ENCODE data around the gene NUB1. TPM values are rescaled to one million over a fixed set of nuclear protein-coding genes. Genes with fewer than 3 reads are reported as not detected.

The NUB1 gene
- polyA plus RNA-seq, 1 donor (not counting 4 experiments of a cell fraction or from before 2014, with no cell fraction given), result 34.6 TPM

GRCh38 chr7:151422212-151422611 lies 80.6 kb downstream of the NUB1 start:
- no peaks in the 10 kb centered on the region for H4K20me1 ChIP-seq (ENCODE audit: control insufficient read depth, extremely low read depth, insufficient read depth, low read length)
- no peak for TF ChIP-seq CTCF (optimal IDR thresholded peaks at IDR 0.05 in 1 of 3, IDR thresholded peaks at IDR 0.05 in 1 of 3, conservative IDR thresholded peaks at IDR 0.05 in 1 of 3; ENCODE audit: extremely low read depth in 1 of 3, insufficient read depth in 2 of 3, low read length in 3 of 3)
- FAIRE-seq (no peak), DNase-seq (ENCODE audit: low read depth, low spot score) (no peak)
- no peak overlapping the region for H3K4me3 ChIP-seq (ENCODE audit: control insufficient read depth in 2 of 3, extremely low read depth in 1 of 3, insufficient read depth in 2 of 3, low read depth in 1 of 3, low read length in 3 of 3)
- dilution Hi-C loops (cut with MboI; ENCODE audit: extremely low pct_ligation_motif_present, low sequenced_read_pairs), result no loop called here
- H3K27ac ChIP-seq (ENCODE audit: control insufficient read depth, insufficient read depth, low read length), result no peak overlapping the region
- peaks cover 8% of the 10 kb centered on the region for H3K27me3 ChIP-seq (ENCODE audit: control insufficient read depth, extremely low read depth, insufficient read depth, low read length)
- peaks cover 12% of the 10 kb centered on the region for H3K9me3 ChIP-seq (ENCODE audit: control insufficient read depth, low read depth, low read length)
- no peak overlapping the region for H2AFZ ChIP-seq (ENCODE audit: control insufficient read depth, low read length)
- H3K9ac ChIP-seq (ENCODE audit: control insufficient read depth, extremely low read depth, insufficient read depth, low read length), result no peak overlapping the region
- H3K9me1 ChIP-seq (ENCODE audit: control insufficient read depth, extremely low read depth, insufficient read depth, low read length), result no peaks in the 10 kb centered on the region
- H3K79me2 ChIP-seq (ENCODE audit: control insufficient read depth, insufficient read depth, low read length), result no peaks in the 10 kb centered on the region
- no peak overlapping the region for H3K4me2 ChIP-seq (ENCODE audit: control insufficient read depth, extremely low read depth, insufficient read depth, low read depth, low read length)
- no peaks in the 10 kb centered on the region for H3K36me3 ChIP-seq (ENCODE audit: control insufficient read depth in 2 of 2, extremely low read depth in 1 of 2, insufficient read depth in 2 of 2, low read length in 2 of 2)
- H3K4me1 ChIP-seq (ENCODE audit: control insufficient read depth, extremely low read depth, insufficient read depth, low read length), result peaks cover 5% of the 10 kb centered on the region

- H3K36me3 ChIP-seq (ENCODE audit: control insufficient read depth in 2 of 2, extremely low read depth in 1 of 2, insufficient read depth in 2 of 2, low read length in 2 of 2), result no peaks in the 10 kb centered on the region
- no peaks in the 10 kb centered on the region for H3K9me1 ChIP-seq (ENCODE audit: control insufficient read depth, extremely low read depth, insufficient read depth, low read length)
- H3K9me3 ChIP-seq (ENCODE audit: control insufficient read depth, low read depth, low read length), result peaks cover 12% of the 10 kb centered on the region
- no peaks in the 10 kb centered on the region for H3K79me2 ChIP-seq (ENCODE audit: control insufficient read depth, insufficient read depth, low read length)
- no peak overlapping the region for H3K9ac ChIP-seq (ENCODE audit: control insufficient read depth, extremely low read depth, insufficient read depth, low read length)
- no peak overlapping the region for H2AFZ ChIP-seq (ENCODE audit: control insufficient read depth, low read length)
- dilution Hi-C loops (cut with MboI; ENCODE audit: extremely low pct_ligation_motif_present, low sequenced_read_pairs), result no loop called here
- DNase-seq (ENCODE audit: low read depth, low spot score) (no peak), FAIRE-seq (no peak)
- H4K20me1 ChIP-seq (ENCODE audit: control insufficient read depth, extremely low read depth, insufficient read depth, low read length), result no peaks in the 10 kb centered on the region
- peaks cover 5% of the 10 kb centered on the region for H3K4me1 ChIP-seq (ENCODE audit: control insufficient read depth, extremely low read depth, insufficient read depth, low read length)
- no peak overlapping the region for H3K27ac ChIP-seq (ENCODE audit: control insufficient read depth, insufficient read depth, low read length)
- TF ChIP-seq EZH2 (IDR thresholded peaks at IDR 0.05; ENCODE audit: low read length), result no peak
- no peak for TF ChIP-seq CTCF (optimal IDR thresholded peaks at IDR 0.05 in 1 of 3, IDR thresholded peaks at IDR 0.05 in 1 of 3, conservative IDR thresholded peaks at IDR 0.05 in 1 of 3; ENCODE audit: extremely low read depth in 1 of 3, insufficient read depth in 2 of 3, low read length in 3 of 3)
- no peak overlapping the region for H3K4me3 ChIP-seq (ENCODE audit: control insufficient read depth in 2 of 3, extremely low read depth in 1 of 3, insufficient read depth in 2 of 3, low read depth in 1 of 3, low read length in 3 of 3)
- no peak overlapping the region for H3K4me2 ChIP-seq (ENCODE audit: control insufficient read depth, extremely low read depth, insufficient read depth, low read depth, low read length)
- H3K27me3 ChIP-seq (ENCODE audit: control insufficient read depth, extremely low read depth, insufficient read depth, low read length), result peaks cover 8% of the 10 kb centered on the region
These were observed 81.6 kb downstream of the NUB1 start for GRCh38 chr7:151423226-151423625.
